DND-41 (cell line): Measurements from ENCODE around the gene PHB1.

Experiments used
- EZH2 ChIP-seq: IDR thresholded peaks from 3 replicates; pipeline ENCODE4 v1.6.1; 2012; ENCODE audit warnings: borderline replicate concordance, low read depth, mild to moderate bottlenecking, moderate library complexity, low read length, inconsistent platforms; ENCODE audit not compliant: severe bottlenecking
- TF ChIP-seq, protein P1 (sequence below): IDR thresholded peaks from 2 replicates; pipeline ENCODE4 v1.5.1; 2012; ENCODE audit warnings: borderline replicate concordance, low read length, moderate library complexity, mild to moderate bottlenecking; ENCODE audit not compliant: poor library complexity, severe bottlenecking; ENCODE audit errors: extremely low read depth

DNA sequence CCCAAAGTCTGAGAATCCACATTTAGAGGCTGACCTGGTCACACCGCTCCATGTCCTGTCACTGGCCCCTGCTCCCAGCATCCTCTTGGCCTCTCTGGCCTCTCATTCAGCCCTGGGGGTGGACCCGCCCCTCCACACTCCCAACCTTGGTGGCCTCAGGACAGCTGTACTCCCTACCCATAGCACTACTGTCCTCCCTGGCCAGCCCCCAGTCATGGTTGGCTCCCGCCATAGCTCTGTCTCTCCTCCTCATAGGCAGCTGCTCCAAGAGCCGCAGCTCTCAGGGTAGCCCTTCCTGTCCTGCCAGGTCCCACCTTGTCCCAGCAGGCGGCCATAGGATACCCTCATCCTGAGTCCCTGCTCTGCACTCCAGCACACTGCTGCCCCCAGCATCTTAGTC lies 38.0 kb upstream of the PHB1 start:
- TF ChIP-seq, protein P1, sequence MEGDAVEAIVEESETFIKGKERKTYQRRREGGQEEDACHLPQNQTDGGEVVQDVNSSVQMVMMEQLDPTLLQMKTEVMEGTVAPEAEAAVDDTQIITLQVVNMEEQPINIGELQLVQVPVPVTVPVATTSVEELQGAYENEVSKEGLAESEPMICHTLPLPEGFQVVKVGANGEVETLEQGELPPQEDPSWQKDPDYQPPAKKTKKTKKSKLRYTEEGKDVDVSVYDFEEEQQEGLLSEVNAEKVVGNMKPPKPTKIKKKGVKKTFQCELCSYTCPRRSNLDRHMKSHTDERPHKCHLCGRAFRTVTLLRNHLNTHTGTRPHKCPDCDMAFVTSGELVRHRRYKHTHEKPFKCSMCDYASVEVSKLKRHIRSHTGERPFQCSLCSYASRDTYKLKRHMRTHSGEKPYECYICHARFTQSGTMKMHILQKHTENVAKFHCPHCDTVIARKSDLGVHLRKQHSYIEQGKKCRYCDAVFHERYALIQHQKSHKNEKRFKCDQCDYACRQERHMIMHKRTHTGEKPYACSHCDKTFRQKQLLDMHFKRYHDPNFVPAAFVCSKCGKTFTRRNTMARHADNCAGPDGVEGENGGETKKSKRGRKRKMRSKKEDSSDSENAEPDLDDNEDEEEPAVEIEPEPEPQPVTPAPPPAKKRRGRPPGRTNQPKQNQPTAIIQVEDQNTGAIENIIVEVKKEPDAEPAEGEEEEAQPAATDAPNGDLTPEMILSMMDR = no peak
- no peak for TF ChIP-seq EZH2
